H9 (cell line): ENCODE results near the gene GSTM1. TPM values are rescaled to one million over a fixed set of nuclear protein-coding genes. Genes with fewer than 3 reads are reported as not detected.
A peak's percentile ranks its signal among the peaks of the same experiment; 100 is the strongest.

Experiments
- DNase-seq: peaks from one replicate; pipeline ENCODE4 v3.0.0-alpha.2; 2017
- H2AFZ ChIP-seq: one replicate; pipeline ENCODE4 v1.6.1; 2013; ENCODE audit warnings: mild to moderate bottlenecking, low read length, control low read depth, moderate library complexity
- H2AK5ac ChIP-seq: 2 replicates; pipeline ENCODE4 v1.6.1; 2013; ENCODE audit warnings: low read length, control low read depth, mixed read lengths; ENCODE audit not compliant: insufficient read length
- H2BK120ac ChIP-seq: one replicate; pipeline ENCODE4 v1.6.1; 2013; ENCODE audit warnings: low read depth, mild to moderate bottlenecking, low read length, control low read depth, inconsistent platforms; ENCODE audit not compliant: poor library complexity, severe bottlenecking
- H2BK12ac ChIP-seq: 2 replicates; pipeline ENCODE4 v1.6.1; 2013; ENCODE audit warnings: low read length, control low read depth, mixed read lengths, low read depth; ENCODE audit not compliant: insufficient read length
- H2BK15ac ChIP-seq: 2 replicates; pipeline ENCODE4 v1.6.1; 2013; ENCODE audit warnings: low read depth, low read length, control low read depth
- H2BK20ac ChIP-seq: one replicate; pipeline ENCODE4 v1.6.1; 2013; ENCODE audit warnings: low read depth, mild to moderate bottlenecking, low read length, control low read depth, inconsistent platforms; ENCODE audit not compliant: poor library complexity, severe bottlenecking
- H2BK5ac ChIP-seq: 2 replicates; pipeline ENCODE4 v1.6.1; 2013; ENCODE audit warnings: low read length, control low read depth, mixed read lengths; ENCODE audit not compliant: insufficient read length
- H3K14ac ChIP-seq: 2 replicates; pipeline ENCODE4 v1.6.1; 2013; ENCODE audit warnings: low read length, control low read depth; ENCODE audit not compliant: insufficient read depth
- H3K18ac ChIP-seq: 2 replicates; pipeline ENCODE4 v1.6.1; 2013; ENCODE audit warnings: low read depth, mild to moderate bottlenecking, mixed read lengths, low read length, control low read depth; ENCODE audit not compliant: insufficient read length
- H3K23ac ChIP-seq: 2 replicates; pipeline ENCODE4 v1.6.1; 2013; ENCODE audit warnings: low read length, control low read depth, mixed read lengths, low read depth; ENCODE audit not compliant: insufficient read length
- H3K23me2 ChIP-seq: 2 replicates; pipeline ENCODE4 v1.6.1; 2013; ENCODE audit warnings: low read depth, mild to moderate bottlenecking, mixed read lengths, low read length, control low read depth; ENCODE audit not compliant: insufficient read length, poor library complexity, severe bottlenecking
- H3K27ac ChIP-seq: 2 replicates; pipeline ENCODE4 v1.5.1; 2013; ENCODE audit warnings: low read length, control low read depth, mixed read lengths, low read depth; ENCODE audit not compliant: insufficient read length
- H3K27me3 ChIP-seq: 2 replicates; pipeline ENCODE4 v1.6.1; 2013; ENCODE audit warnings: low read length, control low read depth, inconsistent platforms; ENCODE audit not compliant: insufficient read depth
- H3K4ac ChIP-seq: 2 replicates; pipeline ENCODE4 v1.6.1; 2013; ENCODE audit warnings: low read depth, mild to moderate bottlenecking, control low read depth, inconsistent platforms, low read length, moderate library complexity
- H3K4me1 ChIP-seq: 2 replicates; pipeline ENCODE4 v1.6.1; 2013; ENCODE audit warnings: low read length, control low read depth, inconsistent platforms; ENCODE audit not compliant: insufficient read depth
- H3K4me2 ChIP-seq: 2 replicates; pipeline ENCODE4 v1.6.1; 2013; ENCODE audit warnings: low read length, control low read depth, mixed read lengths; ENCODE audit not compliant: insufficient read length, insufficient read depth
- H3K56ac ChIP-seq: 2 replicates; pipeline ENCODE4 v1.6.1; 2013; ENCODE audit warnings: low read depth, mild to moderate bottlenecking, mixed read lengths, low read length, control low read depth; ENCODE audit not compliant: insufficient read length
- H3K79me1 ChIP-seq: 2 replicates; pipeline ENCODE4 v1.6.1; 2013; ENCODE audit warnings: low read depth, mild to moderate bottlenecking, moderate library complexity, low read length, control low read depth, inconsistent platforms; ENCODE audit not compliant: insufficient read depth, poor library complexity, severe bottlenecking
- H3K79me2 ChIP-seq: 2 replicates; pipeline ENCODE4 v1.6.1; 2013; ENCODE audit warnings: low read length, control low read depth, inconsistent platforms; ENCODE audit not compliant: insufficient read depth
- H3K9ac ChIP-seq: 2 replicates; pipeline ENCODE4 v1.6.1; 2013; ENCODE audit warnings: low read length, control low read depth, mixed read lengths; ENCODE audit not compliant: insufficient read length; ENCODE audit errors: extremely low read depth
- H3K9me3 ChIP-seq: one replicate; pipeline ENCODE4 v1.6.1; 2013; ENCODE audit warnings: low read depth, low read length, inconsistent platforms; ENCODE audit not compliant: control insufficient read depth
- H3T11ph ChIP-seq: one replicate; pipeline ENCODE4 v1.6.1; 2013; ENCODE audit warnings: mild to moderate bottlenecking, low read length, control low read depth, inconsistent platforms
- H4K20me1 ChIP-seq: one replicate; pipeline ENCODE4 v1.6.1; 2013; ENCODE audit not compliant: control insufficient read depth, insufficient read length, insufficient read depth
- H4K5ac ChIP-seq: 2 replicates; pipeline ENCODE4 v1.6.1; 2013; ENCODE audit warnings: low read depth, mild to moderate bottlenecking, mixed read lengths, low read length, control low read depth; ENCODE audit not compliant: insufficient read length
- H4K8ac ChIP-seq: replicated peaks from 2 replicates; pipeline ENCODE4 v1.6.1; 2013; ENCODE audit warnings: low read length, control low read depth, mixed read lengths, low read depth; ENCODE audit not compliant: insufficient read length
- H4K91ac ChIP-seq: 2 replicates; pipeline ENCODE4 v1.6.1; 2013; ENCODE audit warnings: low read depth, mild to moderate bottlenecking, moderate library complexity, mixed read lengths, low read length, control low read depth; ENCODE audit not compliant: insufficient read length
- H3K27ac Mint-ChIP-seq, 3 experiments: 2 replicates in 2 of 3; 3 replicates in 1 of 3; pipeline ENCODE4 v1.8.0; 2020 to 2021; ENCODE audit warnings: mixed read lengths in 3 of 3, mild to moderate bottlenecking in 1 of 3, moderate library complexity in 1 of 3
- H3K27me3 Mint-ChIP-seq: 2 replicates; pipeline ENCODE4 v1.8.0; 2021; ENCODE audit warnings: low read depth, mild to moderate bottlenecking, moderate library complexity, mixed read lengths
- H3K36me3 Mint-ChIP-seq, 3 experiments: 2 replicates in 2 of 3; 3 replicates in 1 of 3; pipeline ENCODE4 v1.8.0; 2020 to 2021; ENCODE audit warnings: low read depth in 3 of 3, mixed read lengths in 3 of 3; ENCODE audit not compliant: insufficient read depth in 1 of 3
- H3K4me1 Mint-ChIP-seq, 2 experiments: 2 replicates each; pipeline ENCODE4 v1.8.0; 2020; ENCODE audit warnings: mixed read lengths in 2 of 2
- H3K4me3 Mint-ChIP-seq, 2 experiments: 2 replicates in 1 of 2; 3 replicates in 1 of 2; pipeline ENCODE4 v1.8.0; 2020 to 2021; ENCODE audit warnings: mild to moderate bottlenecking in 2 of 2, mixed read lengths in 2 of 2, moderate library complexity in 1 of 2
- H3K9me3 Mint-ChIP-seq, 2 experiments: 2 replicates in 1 of 2; 3 replicates in 1 of 2; pipeline ENCODE4 v1.8.0; 2020; ENCODE audit warnings: mild to moderate bottlenecking in 2 of 2, mixed read lengths in 2 of 2, moderate library complexity in 1 of 2
- CTCF ChIP-seq: fragments of 200-600 bp; sonication (generic); conservative IDR thresholded peaks from 3 replicates; pipeline ENCODE4 v1.8.0; 2021; ENCODE audit warnings: antibody characterized with exemption, mild to moderate bottlenecking
- WGBS: extraction: QIAGEN DNeasy Blood & Tissue Kit; methylation state at CpG from one replicate; pipeline ENCODE4 v1.1.7; 2013; ENCODE audit warnings: missing lambda C conversion rate, low lambda C conversion rate, mixed read lengths; ENCODE audit not compliant: insufficient read length; ENCODE audit errors: extremely low coverage; 5-methylcytosine and 5-hydroxymethylcytosine counted together
- total RNA-seq: library from RNA; stranded (reverse); gene quantifications from 2 replicates; pipeline ENCODE4 v1.2.1, GENCODE V29; 2021

Gene GSTM1
- total RNA-seq, 1 experiment from 2014 or later = 19.5 TPM

- H4K20me1 ChIP-seq = no peaks in the 10 kb centered on the region
- H3K18ac ChIP-seq = no peak overlapping the region
- no peak overlapping the region for H3K4me2 ChIP-seq
- H3K4me1 Mint-ChIP-seq = peaks cover 7 to 8% of the 10 kb centered on the region in 2 experiments; a peak in 3 of 4 replicates
- no peak overlapping the region for H2BK15ac ChIP-seq
- no peak overlapping the region for H2BK120ac ChIP-seq
- H3K9me3 Mint-ChIP-seq = peaks cover 10 to 17% of the 10 kb centered on the region in 2 experiments
- no CpG with 5 or more reads among the region's 7 CpGs for WGBS
- H3K27ac ChIP-seq = no peak overlapping the region
- H3K27me3 Mint-ChIP-seq = peaks cover 5% of the 10 kb centered on the region
- H3K4ac ChIP-seq = no peak overlapping the region
- no peaks in the 10 kb centered on the region for H3K79me1 ChIP-seq
- peaks cover 0 to 5% (median 4%) of the 10 kb centered on the region in 3 experiments; a peak in 4 of 7 replicates for H3K36me3 Mint-ChIP-seq
- H3K9me3 ChIP-seq = peaks cover 11% of the 10 kb centered on the region
- H4K91ac ChIP-seq = no peak overlapping the region
- no peak overlapping the region for H4K5ac ChIP-seq
- no peak overlapping the region for H2AFZ ChIP-seq
- H3K27ac Mint-ChIP-seq = peak overlapping the region in 1 of 3 experiments; percentile 70; a peak in 1 of 7 replicates
- no peak overlapping the region for H2BK5ac ChIP-seq
- no peak overlapping the region for H3K9ac ChIP-seq
- H4K8ac ChIP-seq = no peak overlapping the region
- H3K23ac ChIP-seq = no peak overlapping the region
- H2BK20ac ChIP-seq = no peak overlapping the region
- H2AK5ac ChIP-seq = no peak overlapping the region
- no peaks in the 10 kb centered on the region for H3K4me1 ChIP-seq
- H2BK12ac ChIP-seq = no peak overlapping the region
- no peak overlapping the region for H3K56ac ChIP-seq
- no peaks in the 10 kb centered on the region for H3K27me3 ChIP-seq
- no peak overlapping the region for H3T11ph ChIP-seq
- H3K23me2 ChIP-seq = no peaks in the 10 kb centered on the region
- DNase-seq = no peak
- H3K4me3 Mint-ChIP-seq = no peak overlapping the region
- no peak for TF ChIP-seq CTCF
- H3K79me2 ChIP-seq = no peaks in the 10 kb centered on the region
- H3K14ac ChIP-seq = no peak overlapping the region
Observed at GRCh38 chr1:109722908-109723691, 35.5 kb downstream of the GSTM1 start.
